HG03060 (cell line): ENCODE measurements around the gene ANKRD39.
"Not testable (repeated sequence)": the region's sequence is repeated elsewhere in the genome, so short reads cannot be mapped to it uniquely, and the experiment has no call there.

Experiments used
- ATAC-seq: cut with Tn5 transposase; IDR thresholded peaks from one replicate; pipeline ENCODE4 v1.9.1; 2021; ENCODE audit warnings: low read depth, moderate number of reproducible peaks; ENCODE audit not compliant: unreplicated experiment

Gene ANKRD39

GRCh38 chr2:96815326-96816126, 42.3 kb downstream of the ANKRD39 start:
- ATAC-seq = peak; percentile 2

GRCh38 chr2:96813656-96814055, 44.2 kb downstream of the ANKRD39 start:
- ATAC-seq = no peak

GRCh38 chr2:96811917-96812316, 45.9 kb downstream of the ANKRD39 start:
- ATAC-seq = no peak

GRCh38 chr2:96810783-96811192, 47.0 kb downstream of the ANKRD39 start:
- no peak for ATAC-seq

GRCh38 chr2:96809951-96810782, 47.6 kb downstream of the ANKRD39 start:
- no peak for ATAC-seq

- ATAC-seq = no peak
Observed at GRCh38 chr2:96809216-96809882, 48.5 kb downstream of the ANKRD39 start.

- no peak for ATAC-seq
Observed at GRCh38 chr2:96808176-96808837, 49.5 kb downstream of the ANKRD39 start.

GRCh38 chr2:96807127-96807471, 50.7 kb downstream of the ANKRD39 start:
- no peak for ATAC-seq

- ATAC-seq = peak; percentile 63
Observed at GRCh38 chr2:96806468-96807126, 51.2 kb downstream of the ANKRD39 start.

- not testable (repeated sequence) for ATAC-seq
Observed at GRCh38 chr2:96805946-96806345, 51.9 kb downstream of the ANKRD39 start.

GRCh38 chr2:96804986-96805385, 52.8 kb downstream of the ANKRD39 start:
- ATAC-seq = no peak

- no peak for ATAC-seq
Observed at GRCh38 chr2:96802721-96803120, 55.1 kb downstream of the ANKRD39 start.

- ATAC-seq = no peak
Observed at GRCh38 chr2:96801786-96802595, 55.8 kb downstream of the ANKRD39 start.

- no peak for ATAC-seq
Observed at GRCh38 chr2:96801005-96801785, 56.6 kb downstream of the ANKRD39 start.

- no peak for ATAC-seq
Observed at GRCh38 chr2:96800061-96801004, 57.5 kb downstream of the ANKRD39 start.

GRCh38 chr2:96799623-96799935, 58.2 kb downstream of the ANKRD39 start:
- ATAC-seq = no peak

GRCh38 chr2:96798733-96799622, 58.8 kb downstream of the ANKRD39 start:
- ATAC-seq = no peak
